ENCODE results near the gene CHMP6. TPM values are rescaled to one million over a fixed set of nuclear protein-coding genes. Genes with fewer than 3 reads are reported as not detected.

Gene CHMP6
- total RNA-seq, 3 donors from 2014 or later (not counting 1 experiment from before 2014, with no cell fraction given), result 26.8 to 33.3 (median 33.0) TPM

GRCh38 chr17:80992077-80992947 lies 671 bp downstream of the CHMP6 start:
- peaks cover 5 to 18% of the 10 kb centered on the region in 2 donors for H3K4me1 Mint-ChIP-seq
- ATAC-seq, result peak; percentile 12 to 36 (median 28)
- H3K27me3 Mint-ChIP-seq (ENCODE audit: low read depth in 2 of 2), result peaks cover 0 to 5% of the 10 kb centered on the region in 2 donors
- H3K9me3 ChIP-seq (ENCODE audit: control insufficient read depth, insufficient read depth, low read length), result no peaks in the 10 kb centered on the region
- H3K27ac ChIP-seq (ENCODE audit: low read length), result no peak overlapping the region
- peak overlapping the region; percentile 44 to 46 for H3K27ac Mint-ChIP-seq
- TF ChIP-seq, protein P1, sequence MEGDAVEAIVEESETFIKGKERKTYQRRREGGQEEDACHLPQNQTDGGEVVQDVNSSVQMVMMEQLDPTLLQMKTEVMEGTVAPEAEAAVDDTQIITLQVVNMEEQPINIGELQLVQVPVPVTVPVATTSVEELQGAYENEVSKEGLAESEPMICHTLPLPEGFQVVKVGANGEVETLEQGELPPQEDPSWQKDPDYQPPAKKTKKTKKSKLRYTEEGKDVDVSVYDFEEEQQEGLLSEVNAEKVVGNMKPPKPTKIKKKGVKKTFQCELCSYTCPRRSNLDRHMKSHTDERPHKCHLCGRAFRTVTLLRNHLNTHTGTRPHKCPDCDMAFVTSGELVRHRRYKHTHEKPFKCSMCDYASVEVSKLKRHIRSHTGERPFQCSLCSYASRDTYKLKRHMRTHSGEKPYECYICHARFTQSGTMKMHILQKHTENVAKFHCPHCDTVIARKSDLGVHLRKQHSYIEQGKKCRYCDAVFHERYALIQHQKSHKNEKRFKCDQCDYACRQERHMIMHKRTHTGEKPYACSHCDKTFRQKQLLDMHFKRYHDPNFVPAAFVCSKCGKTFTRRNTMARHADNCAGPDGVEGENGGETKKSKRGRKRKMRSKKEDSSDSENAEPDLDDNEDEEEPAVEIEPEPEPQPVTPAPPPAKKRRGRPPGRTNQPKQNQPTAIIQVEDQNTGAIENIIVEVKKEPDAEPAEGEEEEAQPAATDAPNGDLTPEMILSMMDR (IDR thresholded peaks at IDR 0.05), result no peak
- intact Hi-C loops (cut with micrococcal nuclease), result no loop called here
- H3K9me3 Mint-ChIP-seq, result no peaks in the 10 kb centered on the region
- peaks cover 23% of the 10 kb centered on the region for H3K36me3 ChIP-seq (ENCODE audit: control insufficient read depth, insufficient read depth, low read length)
- WGBS (ENCODE audit: insufficient coverage), result 5% methylated on average over 90 of the region's 90 CpGs
- H3K4me1 ChIP-seq (ENCODE audit: control insufficient read depth, insufficient read depth, low read length), result peaks cover 47% of the 10 kb centered on the region
- no peak for DNase-seq
- peak overlapping the region; percentile 79 for H3K4me3 Mint-ChIP-seq
- no peaks in the 10 kb centered on the region for H3K27me3 ChIP-seq (ENCODE audit: control insufficient read depth, insufficient read depth, low read length)
- no peaks in the 10 kb centered on the region for H3K36me3 Mint-ChIP-seq
- H3K4me3 ChIP-seq (ENCODE audit: low read length), result peak overlapping the region; percentile 73

DNA sequence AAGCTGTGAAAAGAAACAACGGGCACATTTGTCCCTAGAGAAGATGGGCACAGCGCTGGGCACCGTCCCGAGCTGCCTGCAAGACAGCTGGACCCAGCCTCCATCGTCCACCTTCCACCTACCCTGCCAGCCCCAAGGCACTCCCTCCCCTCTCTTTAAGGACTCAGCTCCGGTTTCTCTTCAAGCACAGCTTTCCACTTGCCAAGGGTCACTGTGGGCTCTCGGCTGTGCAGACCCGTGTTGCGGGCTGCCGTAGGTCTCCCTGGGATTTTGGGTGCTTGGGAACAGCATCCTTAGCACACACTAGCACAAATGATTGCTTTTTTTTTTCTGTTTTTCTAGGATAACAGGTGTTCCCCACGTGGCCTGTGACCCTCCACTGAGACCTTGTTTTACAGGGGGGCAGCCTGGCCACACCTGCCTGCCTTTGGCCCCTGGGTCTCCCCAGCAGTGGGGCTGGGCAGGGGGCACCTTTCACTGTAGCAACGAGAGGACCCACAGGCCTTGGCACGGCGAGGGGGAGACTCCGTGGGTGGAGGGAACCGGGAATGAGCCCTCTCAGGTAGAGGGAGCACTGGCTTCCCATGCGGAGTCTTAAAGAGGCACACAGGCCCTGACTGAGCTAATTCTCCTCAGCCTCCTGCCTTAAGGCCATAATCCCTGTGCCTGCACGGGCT lies 1.4 kb downstream of the CHMP6 start:
- H3K27ac Mint-ChIP-seq, result peak overlapping the region; percentile 44 to 46
- no peak for ATAC-seq
- Histone ChIP-seq H3K4me1 (ENCODE audit: control insufficient read depth, insufficient read depth, low read length) (peaks cover 55% of the 10 kb centered on the region), H3K27me3 (ENCODE audit: control insufficient read depth, insufficient read depth, low read length) (no peaks in the 10 kb centered on the region), H3K9me3 (ENCODE audit: control insufficient read depth, insufficient read depth, low read length) (no peaks in the 10 kb centered on the region), H3K4me3 (ENCODE audit: low read length) (peak overlapping the region; percentile 73), H3K27ac (ENCODE audit: low read length) (no peak overlapping the region), H3K36me3 (ENCODE audit: control insufficient read depth, insufficient read depth, low read length) (peaks cover 25% of the 10 kb centered on the region)
- peaks cover 5 to 18% of the 10 kb centered on the region in 2 donors for H3K4me1 Mint-ChIP-seq
- no peaks in the 10 kb centered on the region for H3K36me3 Mint-ChIP-seq
- WGBS (ENCODE audit: insufficient coverage), result 80% methylated on average over 18 of the region's 18 CpGs
- TF ChIP-seq, protein P1 (IDR thresholded peaks at IDR 0.05), result no peak
- H3K27me3 Mint-ChIP-seq (ENCODE audit: low read depth in 2 of 2), result no peaks in the 10 kb centered on the region
- intact Hi-C loops (cut with micrococcal nuclease), result no loop called here
- H3K9me3 Mint-ChIP-seq, result no peaks in the 10 kb centered on the region
- peak overlapping the region; percentile 79 for H3K4me3 Mint-ChIP-seq
- DNase-seq, result peak in 1 of 2 donors; percentile 10

DNA sequence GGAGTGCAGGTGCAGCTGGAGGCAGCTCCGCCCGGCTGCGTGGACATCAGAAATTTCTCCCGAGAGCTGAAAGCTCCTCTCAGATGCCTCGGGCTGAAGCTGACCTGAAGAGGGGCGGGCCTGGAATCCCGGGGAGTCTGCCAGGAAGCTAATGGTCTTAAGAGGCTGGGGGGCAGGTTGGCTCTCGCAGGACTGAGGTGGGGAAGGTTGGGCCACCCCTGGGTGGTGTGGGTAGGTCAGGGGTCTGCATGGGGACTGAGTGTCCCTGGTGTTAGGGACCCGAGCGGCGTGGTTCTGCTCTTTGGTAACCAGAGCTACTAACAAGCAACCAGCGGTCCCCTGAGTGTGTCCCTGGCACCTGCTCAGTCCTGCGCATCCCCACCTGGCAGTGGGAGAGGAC lies 3.5 kb downstream of the CHMP6 start:
- no peak for ATAC-seq
- H3K27ac Mint-ChIP-seq, result no peak overlapping the region
- peaks cover 10 to 23% of the 10 kb centered on the region in 2 donors for H3K4me1 Mint-ChIP-seq
- DNase-seq, result peak in 1 of 2 donors; percentile 4
- 94% methylated on average over 13 of the region's 13 CpGs for WGBS (ENCODE audit: insufficient coverage)
- intact Hi-C loops (cut with micrococcal nuclease), result no loop called here
- H3K4me3 Mint-ChIP-seq, result no peak overlapping the region
- Histone ChIP-seq H3K4me1 (ENCODE audit: control insufficient read depth, insufficient read depth, low read length) (peaks cover 64% of the 10 kb centered on the region), H3K27ac (ENCODE audit: low read length) (no peak overlapping the region), H3K4me3 (ENCODE audit: low read length) (no peak overlapping the region), H3K9me3 (ENCODE audit: control insufficient read depth, insufficient read depth, low read length) (no peaks in the 10 kb centered on the region), H3K36me3 (ENCODE audit: control insufficient read depth, insufficient read depth, low read length) (peaks cover 39% of the 10 kb centered on the region), H3K27me3 (ENCODE audit: control insufficient read depth, insufficient read depth, low read length) (no peaks in the 10 kb centered on the region)
- H3K9me3 Mint-ChIP-seq, result no peaks in the 10 kb centered on the region
- H3K27me3 Mint-ChIP-seq (ENCODE audit: low read depth in 2 of 2), result no peaks in the 10 kb centered on the region
- TF ChIP-seq, protein P1 (IDR thresholded peaks at IDR 0.05), result no peak
- H3K36me3 Mint-ChIP-seq, result no peaks in the 10 kb centered on the region
